GM19372 (cell line): ENCODE results near the gene UROC1.
"Not testable (repeated sequence)": the region's sequence is repeated elsewhere in the genome, so short reads cannot be mapped to it uniquely, and the experiment has no call there.

Source experiments
- ATAC-seq: cut with Tn5 transposase; IDR thresholded peaks from one replicate; pipeline ENCODE4 v1.9.1; 2021; ENCODE audit warnings: mild to moderate bottlenecking, low read depth, moderate library complexity; ENCODE audit not compliant: unreplicated experiment

Gene UROC1

GRCh38 chr3:126535636-126536035, 18.1 kb upstream of the UROC1 start:
- ATAC-seq, result no peak

- not testable (repeated sequence) for ATAC-seq
Observed at GRCh38 chr3:126534716-126535115, 17.1 kb upstream of the UROC1 start.

- no peak for ATAC-seq
Observed at GRCh38 chr3:126533506-126533905, 15.9 kb upstream of the UROC1 start.

- no peak for ATAC-seq
Observed at GRCh38 chr3:126531051-126531330, 13.4 kb upstream of the UROC1 start.

- ATAC-seq, result no peak
Observed at GRCh38 chr3:126530171-126531050, 12.8 kb upstream of the UROC1 start.

- no peak for ATAC-seq
Observed at GRCh38 chr3:126529585-126530170, 12.1 kb upstream of the UROC1 start.

- no peak for ATAC-seq
Observed at GRCh38 chr3:126528800-126529541, 11.4 kb upstream of the UROC1 start.

- no peak for ATAC-seq
Observed at GRCh38 chr3:126528419-126528799, 10.8 kb upstream of the UROC1 start.

- ATAC-seq, result no peak
Observed at GRCh38 chr3:126527455-126528211, 10.1 kb upstream of the UROC1 start.

GRCh38 chr3:126527006-126527405, 9.4 kb upstream of the UROC1 start:
- no peak for ATAC-seq

GRCh38 chr3:126526668-126527005, 9.1 kb upstream of the UROC1 start:
- no peak for ATAC-seq

- no peak for ATAC-seq
Observed at GRCh38 chr3:126525853-126526667, 8.5 kb upstream of the UROC1 start.

- ATAC-seq, result no peak
Observed at GRCh38 chr3:126525091-126525852, 7.7 kb upstream of the UROC1 start.

- ATAC-seq, result no peak
Observed at GRCh38 chr3:126524429-126524988, 6.9 kb upstream of the UROC1 start.

- no peak for ATAC-seq
Observed at GRCh38 chr3:126523745-126524428, 6.3 kb upstream of the UROC1 start, which contains the start of gene CHST13. Gene CHST13 (plus strand): TSS chr3:126524155. CDS start chr3:126524333, 178 bp downstream.

- ATAC-seq, result no peak
Observed at GRCh38 chr3:126522363-126522788, 4.8 kb upstream of the UROC1 start.

GRCh38 chr3:126521122-126521891, 3.7 kb upstream of the UROC1 start:
- ATAC-seq, result no peak
